Smooth muscle cell (in vitro differentiated cells): ENCODE measurements around the gene DUSP16. TPM values are rescaled to one million over a fixed set of nuclear protein-coding genes. Genes with fewer than 3 reads are reported as not detected.
"Not testable (repeated sequence)": the region's sequence is repeated elsewhere in the genome, so short reads cannot be mapped to it uniquely, and the experiment has no call there.

Experiments
- DNase-seq: peaks from one replicate; lab custom pipeline; 2025; ENCODE audit not compliant: unreplicated experiment; lab: John Stamatoyannopoulos, UW
- H2AFZ ChIP-seq: fragments of 200-600 bp; sonication (generic); 2 replicates; pipeline ENCODE4 v1.6.0; 2016; ENCODE audit warnings: antibody characterized with exemption, low read depth, mild to moderate bottlenecking
- H3F3A ChIP-seq: fragments of 200-600 bp; sonication (generic); 2 replicates; pipeline ENCODE4 v1.6.0; 2017; ENCODE audit warnings: antibody characterized with exemption, low read depth
- H3K27ac ChIP-seq: fragments of 200-600 bp; sonication (generic); 2 replicates; pipeline ENCODE4 v1.5.1; 2016; ENCODE audit warnings: low read depth, mild to moderate bottlenecking
- H3K27me3 ChIP-seq: fragments of 200-600 bp; sonication (generic); 2 replicates; pipeline ENCODE4 v1.6.1; 2016; ENCODE audit warnings: low read depth, mild to moderate bottlenecking
- H3K36me3 ChIP-seq: fragments of 200-600 bp; sonication (generic); 2 replicates; pipeline ENCODE4 v1.5.1; 2016; ENCODE audit warnings: low read depth
- H3K4me1 ChIP-seq: fragments of 200-600 bp; sonication (generic); 2 replicates; pipeline ENCODE4 v1.5.1; 2016; ENCODE audit warnings: low read depth
- H3K4me2 ChIP-seq: fragments of 200-600 bp; sonication (generic); 2 replicates; pipeline ENCODE4 v1.6.0; 2016; ENCODE audit warnings: mild to moderate bottlenecking
- H3K4me3 ChIP-seq: fragments of 200-600 bp; sonication (generic); 2 replicates; pipeline ENCODE4 v1.5.1; 2016; ENCODE audit warnings: mild to moderate bottlenecking
- H3K79me2 ChIP-seq: fragments of 200-600 bp; sonication (generic); 2 replicates; pipeline ENCODE4 v1.6.0; 2016; ENCODE audit warnings: low read depth, mild to moderate bottlenecking
- H3K9ac ChIP-seq: fragments of 200-600 bp; sonication (generic); 2 replicates; pipeline ENCODE4 v1.6.0; 2016; ENCODE audit warnings: low read depth
- H3K9me3 ChIP-seq: fragments of 200-600 bp; sonication (generic); replicated peaks from 2 replicates; pipeline ENCODE4 v1.5.1; 2016; ENCODE audit warnings: low read depth
- H4K20me1 ChIP-seq: fragments of 200-600 bp; sonication (generic); 2 replicates; pipeline ENCODE4 v1.6.0; 2016; ENCODE audit warnings: low read depth
- WGBS: methylation state at CpG from one replicate; pipeline ENCODE4 v1.1.7; 2016; ENCODE audit warnings: low lambda C conversion rate; 5-methylcytosine and 5-hydroxymethylcytosine counted together
- polyA plus RNA-seq: library from polyadenylated mRNA; unstranded; fragments of >200 nt; fragmentation: Nextera tagmentation; extraction: Ambion mirVana; gene quantifications from 2 replicates; pipeline ENCODE4 v1.2.1, GENCODE V29; 2016
- total RNA-seq: library from RNA; depleted of rRNA; stranded (reverse); fragments of >200 nt; gene quantifications from 2 replicates; pipeline ENCODE4 v1.2.3, GENCODE V29; 2014
- TF ChIP-seq, protein P1 (sequence below): fragments of 200-600 bp; sonication (generic); IDR thresholded peaks from 2 replicates; pipeline ENCODE4 v1.5.1; 2017; ENCODE audit warnings: borderline replicate concordance, mild to moderate bottlenecking, antibody characterized with exemption; ENCODE audit not compliant: insufficient read depth, poor library complexity, severe bottlenecking

Gene DUSP16
- total and polyA plus RNA-seq, 2 experiments from 2014 or later: 1.2 to 10.8 TPM

DNA sequence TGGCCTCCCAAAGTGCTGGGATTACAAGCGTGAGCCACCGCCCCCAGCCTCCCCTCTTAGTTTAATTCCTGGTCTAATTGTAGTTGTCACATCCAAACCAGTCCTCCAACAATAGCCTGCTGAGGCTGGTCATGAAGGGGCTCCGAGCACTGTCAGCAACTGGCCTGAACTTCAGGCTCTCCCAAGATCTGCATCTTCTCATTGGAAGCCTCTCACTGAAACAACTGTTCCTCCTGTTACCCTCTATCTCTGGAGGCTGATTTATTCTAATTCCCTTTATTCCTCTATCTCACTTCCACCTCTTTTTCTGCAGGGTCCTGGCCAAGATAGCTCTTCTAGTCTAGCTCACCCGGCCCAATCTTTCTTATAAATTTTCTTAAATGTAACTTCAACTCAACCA lies 89.4 kb downstream of the DUSP16 start:
- no peak for DNase-seq
- TF ChIP-seq, protein P1, sequence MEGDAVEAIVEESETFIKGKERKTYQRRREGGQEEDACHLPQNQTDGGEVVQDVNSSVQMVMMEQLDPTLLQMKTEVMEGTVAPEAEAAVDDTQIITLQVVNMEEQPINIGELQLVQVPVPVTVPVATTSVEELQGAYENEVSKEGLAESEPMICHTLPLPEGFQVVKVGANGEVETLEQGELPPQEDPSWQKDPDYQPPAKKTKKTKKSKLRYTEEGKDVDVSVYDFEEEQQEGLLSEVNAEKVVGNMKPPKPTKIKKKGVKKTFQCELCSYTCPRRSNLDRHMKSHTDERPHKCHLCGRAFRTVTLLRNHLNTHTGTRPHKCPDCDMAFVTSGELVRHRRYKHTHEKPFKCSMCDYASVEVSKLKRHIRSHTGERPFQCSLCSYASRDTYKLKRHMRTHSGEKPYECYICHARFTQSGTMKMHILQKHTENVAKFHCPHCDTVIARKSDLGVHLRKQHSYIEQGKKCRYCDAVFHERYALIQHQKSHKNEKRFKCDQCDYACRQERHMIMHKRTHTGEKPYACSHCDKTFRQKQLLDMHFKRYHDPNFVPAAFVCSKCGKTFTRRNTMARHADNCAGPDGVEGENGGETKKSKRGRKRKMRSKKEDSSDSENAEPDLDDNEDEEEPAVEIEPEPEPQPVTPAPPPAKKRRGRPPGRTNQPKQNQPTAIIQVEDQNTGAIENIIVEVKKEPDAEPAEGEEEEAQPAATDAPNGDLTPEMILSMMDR: no peak
- 96% methylated on average over 4 of the region's 4 CpGs for WGBS
- Histone ChIP-seq H3K4me2 (no peak overlapping the region), H2AFZ (no peak overlapping the region), H4K20me1 (no peaks in the 10 kb centered on the region), H3F3A (no peaks in the 10 kb centered on the region), H3K9me3 (no peaks in the 10 kb centered on the region), H3K9ac (no peak overlapping the region), H3K27ac (no peak overlapping the region), H3K79me2 (no peaks in the 10 kb centered on the region), H3K27me3 (no peaks in the 10 kb centered on the region), H3K36me3 (peaks cover 4% of the 10 kb centered on the region), H3K4me3 (no peak overlapping the region), H3K4me1 (no peaks in the 10 kb centered on the region)

DNA sequence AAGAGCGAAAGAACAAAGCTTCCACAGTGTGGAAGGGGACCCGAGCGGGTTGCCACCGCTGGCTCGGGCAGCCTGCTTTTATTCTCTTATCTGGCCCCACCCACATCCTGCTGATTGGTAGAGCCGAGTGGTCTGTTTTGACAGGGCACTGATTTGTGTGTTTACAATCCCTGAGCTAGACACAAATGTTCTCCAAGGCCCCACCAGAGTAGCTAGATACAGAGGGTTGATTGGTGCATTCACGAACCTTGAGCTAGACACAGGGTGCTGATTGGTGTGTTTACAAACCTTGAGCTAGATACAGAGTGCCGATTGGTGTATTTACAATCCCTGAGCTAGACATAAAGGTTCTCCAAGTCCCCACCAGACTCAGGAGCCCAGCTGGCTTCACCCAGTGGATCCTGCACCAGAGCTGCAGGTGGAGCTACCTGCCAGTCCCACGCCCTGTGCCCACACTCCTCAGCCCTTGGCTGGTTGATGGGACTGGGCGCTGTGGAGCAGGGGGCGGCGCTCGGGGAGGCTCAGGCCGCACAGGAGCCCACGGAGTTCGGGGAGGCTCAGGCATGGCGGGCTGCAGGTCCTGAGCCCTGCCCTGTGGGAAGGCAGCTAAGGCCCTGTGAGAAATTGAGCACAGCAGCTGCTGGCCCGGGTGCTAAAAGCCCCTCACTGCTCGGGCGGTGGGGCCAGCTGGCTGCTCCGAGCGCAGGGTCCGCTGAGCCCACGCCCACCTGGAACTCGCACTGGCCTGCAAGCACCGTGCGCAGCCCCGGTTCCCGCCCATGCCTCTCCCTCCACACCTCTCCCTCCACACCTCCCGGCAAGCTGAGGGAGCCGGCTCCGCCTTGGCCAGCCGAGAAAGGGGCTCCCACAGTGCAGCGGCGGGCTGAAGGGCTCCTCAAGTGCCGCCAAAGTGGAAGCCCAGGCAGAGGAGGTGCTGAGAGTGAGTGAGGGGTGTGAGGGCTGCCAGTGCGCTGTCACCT lies 90.4 kb downstream of the DUSP16 start:
- not testable (repeated sequence) for H3K27ac ChIP-seq, DNase-seq, H3K4me1 ChIP-seq, H3K4me3 ChIP-seq, H3K27me3 ChIP-seq, H3K9me3 ChIP-seq, H3K4me2 ChIP-seq, H3K79me2 ChIP-seq, H2AFZ ChIP-seq, H3F3A ChIP-seq, H3K9ac ChIP-seq, H4K20me1 ChIP-seq, H3K36me3 ChIP-seq
- 84% methylated on average over 34 of the region's 37 CpGs for WGBS

DNA sequence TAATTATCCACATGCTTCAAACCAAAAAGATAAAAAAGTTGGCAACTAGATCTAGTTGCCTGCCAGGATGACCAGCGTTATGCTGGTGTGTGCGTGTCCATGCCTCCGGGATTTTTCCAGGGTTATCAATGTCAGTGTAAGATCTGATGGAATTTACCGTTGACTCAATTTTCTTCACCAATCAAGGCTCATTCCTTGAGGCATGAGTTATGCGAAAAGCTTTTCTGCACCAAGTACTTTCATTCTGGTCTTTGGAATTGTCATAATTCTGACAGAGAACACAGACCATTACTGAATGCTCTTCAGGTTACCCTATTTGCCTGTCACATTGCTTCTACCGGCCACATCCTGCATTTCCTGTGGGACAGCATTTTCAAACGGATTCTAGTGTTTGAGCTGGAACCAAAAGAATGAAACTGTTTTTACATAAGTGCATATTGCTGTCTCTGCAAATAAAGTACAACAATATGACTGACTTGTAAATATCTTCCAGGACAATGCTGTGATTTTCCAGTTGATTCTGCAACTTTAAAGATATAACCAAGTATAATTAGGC lies 91.8 kb downstream of the DUSP16 start:
- no peak overlapping the region for H3K4me2 ChIP-seq
- no peaks in the 10 kb centered on the region for H3K79me2 ChIP-seq
- H3K9me3 ChIP-seq: no peaks in the 10 kb centered on the region
- no peak for DNase-seq
- no peaks in the 10 kb centered on the region for H3F3A ChIP-seq
- 83% methylated on average over 7 of the region's 7 CpGs for WGBS
- no peaks in the 10 kb centered on the region for H3K36me3 ChIP-seq
- no peak overlapping the region for H3K4me3 ChIP-seq
- TF ChIP-seq, protein P1: no peak
- no peaks in the 10 kb centered on the region for H4K20me1 ChIP-seq
- H3K27me3 ChIP-seq: no peaks in the 10 kb centered on the region
- no peak overlapping the region for H3K9ac ChIP-seq
- H2AFZ ChIP-seq: no peak overlapping the region
- no peaks in the 10 kb centered on the region for H3K4me1 ChIP-seq
- H3K27ac ChIP-seq: no peak overlapping the region

DNA sequence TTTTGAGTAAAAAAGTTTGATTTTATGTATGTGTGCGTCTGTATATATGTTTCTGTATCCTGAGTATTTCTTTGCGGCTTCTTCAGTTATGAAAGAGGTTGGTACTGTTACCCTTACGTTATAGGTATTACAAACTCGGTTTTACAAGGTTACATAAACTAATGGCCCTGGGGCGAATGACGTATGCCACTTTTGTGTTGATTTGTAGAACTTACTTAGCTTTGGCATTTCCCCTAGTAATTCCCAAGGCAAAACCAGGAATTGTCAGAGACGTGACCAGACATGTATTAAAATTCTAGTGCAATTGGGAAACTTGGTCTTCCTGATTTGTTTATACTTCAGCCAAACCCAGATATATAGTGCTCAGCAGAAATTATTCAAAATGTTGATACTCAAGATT lies 93.3 kb downstream of the DUSP16 start:
- H3K36me3 ChIP-seq: no peaks in the 10 kb centered on the region
- H4K20me1 ChIP-seq: no peaks in the 10 kb centered on the region
- TF ChIP-seq, protein P1: no peak
- no peak for DNase-seq
- H3K27ac ChIP-seq: no peak overlapping the region
- no peaks in the 10 kb centered on the region for H3F3A ChIP-seq
- H3K9ac ChIP-seq: no peak overlapping the region
- no peaks in the 10 kb centered on the region for H3K79me2 ChIP-seq
- H3K4me2 ChIP-seq: no peak overlapping the region
- no peak overlapping the region for H2AFZ ChIP-seq
- no peak overlapping the region for H3K4me3 ChIP-seq
- H3K27me3 ChIP-seq: no peaks in the 10 kb centered on the region
- H3K9me3 ChIP-seq: no peaks in the 10 kb centered on the region
- whole genome bisulfite sequencing: 81% methylated on average over 7 of the region's 7 CpGs
- H3K4me1 ChIP-seq: no peaks in the 10 kb centered on the region
